LHCN-M2 (cell line): ENCODE data around the gene YIF1A. TPM values are rescaled to one million over a fixed set of nuclear protein-coding genes. Genes with fewer than 3 reads are reported as not detected.

Experiments
- DNase-seq: peaks from one replicate; pipeline ENCODE4 v3.0.0-alpha.2; 2012; ENCODE audit warnings: low read depth
- total RNA-seq: library from RNA; depleted of rRNA; stranded (reverse); fragments of >200 nt; gene quantifications from 2 replicates; pipeline ENCODE4 v1.2.3, GENCODE V29; 2014; rRNA removed

Gene YIF1A
- total RNA-seq, 1 experiment from 2014 or later: 120 TPM

DNA sequence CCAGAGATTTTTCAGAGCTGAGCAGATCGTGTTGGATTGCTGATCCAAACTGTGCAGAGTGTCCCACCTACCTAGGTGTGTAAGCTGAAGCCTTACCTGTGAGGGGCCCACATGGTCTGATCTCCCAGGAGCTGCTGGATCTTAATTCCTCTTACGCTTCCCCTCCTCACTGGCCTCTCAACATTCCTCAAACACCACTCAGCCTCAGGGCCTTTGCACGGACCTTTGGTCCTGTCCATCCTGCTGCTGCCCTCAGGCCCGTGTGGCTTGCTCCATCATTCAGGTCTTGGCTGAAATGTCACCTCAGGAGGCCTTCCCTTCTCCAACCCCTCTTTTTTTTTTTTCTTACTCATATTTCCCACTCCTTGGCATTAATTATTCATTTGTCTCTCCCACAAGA is 41.6 kb downstream of the YIF1A start:
- no peak for DNase-seq

DNA sequence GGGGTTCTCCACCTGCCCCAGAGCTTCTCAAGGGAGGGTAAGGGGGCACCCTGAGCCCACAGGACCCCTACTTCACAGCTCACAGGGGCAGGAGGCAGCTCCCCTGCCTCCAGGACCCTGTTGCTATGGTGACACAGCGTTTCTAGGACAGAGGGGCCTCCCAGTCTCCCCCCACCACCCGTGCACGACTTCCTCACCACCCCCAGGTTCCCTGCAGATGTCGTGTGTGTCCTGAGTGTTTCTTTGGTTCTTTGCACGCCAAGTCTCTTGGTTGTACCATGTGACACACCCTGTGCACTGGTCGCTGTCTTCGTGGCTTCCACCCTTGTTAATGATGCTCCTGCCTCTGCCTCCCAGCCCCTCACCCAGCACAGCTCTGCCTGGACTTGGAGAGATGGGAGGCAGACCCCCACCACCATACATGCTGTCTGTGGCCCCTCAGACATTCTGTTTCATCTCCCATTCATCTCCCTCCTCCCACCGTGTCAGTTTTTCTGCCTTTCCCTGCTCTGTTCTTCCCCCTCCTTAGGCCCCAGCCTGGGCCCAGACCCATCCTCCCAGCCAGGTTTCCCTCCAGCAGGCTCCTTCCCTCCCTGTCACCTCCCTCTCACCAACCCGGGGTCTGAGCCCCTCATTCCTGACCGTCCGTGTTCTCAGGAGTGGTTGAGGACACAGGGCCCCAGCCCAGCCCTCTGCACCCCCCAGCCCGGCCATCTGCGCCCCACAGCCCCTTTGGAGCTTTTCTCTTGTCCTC is 45.0 kb downstream of the YIF1A start:
- no peak for DNase-seq

DNA sequence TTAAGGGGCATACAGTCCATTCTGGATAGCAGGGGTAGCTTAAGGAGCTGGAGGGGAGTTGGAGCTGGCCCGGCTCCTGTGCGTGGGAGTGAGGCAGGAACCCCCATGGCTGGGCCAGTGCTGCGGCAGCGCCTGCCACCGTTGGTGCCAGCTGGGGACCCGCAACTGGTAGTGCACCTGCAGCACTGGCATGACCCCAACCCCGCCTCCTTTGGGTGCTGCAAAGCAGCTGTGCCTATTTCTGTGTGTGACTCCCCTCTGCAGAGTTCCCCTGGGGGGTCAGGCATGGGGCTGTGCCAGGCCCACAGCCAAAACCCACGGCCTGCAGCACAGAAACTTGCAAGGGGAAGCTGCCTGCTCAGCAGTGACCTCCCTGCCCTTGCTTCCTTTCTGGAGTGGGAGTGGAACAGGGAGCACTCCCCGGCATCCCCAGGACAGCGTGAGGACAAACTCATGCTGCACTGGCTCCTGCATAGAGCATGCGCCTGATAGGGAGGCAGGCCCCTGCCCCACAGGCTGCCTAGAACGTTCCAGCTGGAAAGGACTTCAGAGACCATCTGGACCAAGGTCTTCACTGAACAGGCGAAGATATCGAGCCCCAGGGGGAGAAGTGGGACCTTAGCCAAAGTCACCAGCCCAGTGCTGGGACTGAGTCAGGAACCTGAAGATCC is 46.7 kb downstream of the YIF1A start:
- DNase-seq: no peak

DNA sequence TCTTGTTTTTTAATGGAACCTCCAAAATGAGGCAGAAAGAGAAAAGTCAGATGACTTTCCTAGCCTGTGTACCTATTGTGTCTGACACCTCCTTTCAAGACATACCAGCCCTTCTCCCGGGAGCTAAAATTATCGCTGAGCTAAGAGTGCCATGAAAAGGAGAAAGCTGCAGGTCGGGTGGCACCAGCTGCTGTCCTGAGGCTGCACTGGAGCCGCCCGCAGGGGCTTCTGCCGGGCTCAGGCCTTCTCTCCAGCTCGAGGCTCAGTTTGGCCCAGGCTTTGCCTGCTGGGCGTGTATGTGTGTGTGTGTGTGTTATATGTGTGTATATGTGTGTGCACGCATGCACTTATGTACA is 48.2 kb downstream of the YIF1A start:
- no peak for DNase-seq

DNA sequence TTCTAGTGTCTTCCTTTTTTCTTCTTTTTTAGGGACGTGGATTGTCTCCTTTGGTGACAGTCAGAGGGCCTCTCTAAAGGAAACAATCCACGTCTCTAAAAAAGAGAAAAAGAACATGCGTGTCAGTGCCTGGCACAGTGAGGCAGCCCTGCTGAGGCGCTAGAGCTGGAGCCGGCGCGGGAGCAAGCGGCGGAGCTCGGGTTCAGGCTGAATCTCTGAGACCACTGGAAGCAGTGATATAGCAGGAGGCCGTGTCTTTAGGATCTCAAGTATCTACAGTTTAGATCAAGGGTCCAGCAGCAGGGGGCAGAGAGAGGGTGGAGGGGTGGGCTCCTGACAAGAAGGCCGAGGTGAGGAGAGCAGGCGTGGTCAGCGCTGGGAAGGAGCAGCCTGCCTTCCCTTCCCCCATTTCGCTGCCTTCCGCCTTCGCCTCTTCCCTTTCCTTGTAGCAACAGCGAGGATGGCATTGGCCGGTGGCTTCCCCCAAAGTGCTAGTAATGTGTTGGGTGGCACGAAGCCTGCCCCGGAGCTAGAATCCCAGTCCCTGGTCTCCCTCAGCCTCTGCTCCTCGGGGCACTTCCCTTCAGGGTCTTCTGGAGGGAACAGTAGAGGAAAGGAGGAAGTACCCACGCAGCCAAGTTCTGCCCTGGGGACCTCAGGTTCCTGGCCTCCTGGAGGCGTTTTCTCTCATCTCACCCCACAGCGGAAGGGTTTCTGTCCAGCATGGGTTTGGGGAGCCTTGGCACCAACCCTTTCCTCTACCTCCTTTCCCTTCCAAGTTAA is 48.8 kb downstream of the YIF1A start:
- no peak for DNase-seq

DNA sequence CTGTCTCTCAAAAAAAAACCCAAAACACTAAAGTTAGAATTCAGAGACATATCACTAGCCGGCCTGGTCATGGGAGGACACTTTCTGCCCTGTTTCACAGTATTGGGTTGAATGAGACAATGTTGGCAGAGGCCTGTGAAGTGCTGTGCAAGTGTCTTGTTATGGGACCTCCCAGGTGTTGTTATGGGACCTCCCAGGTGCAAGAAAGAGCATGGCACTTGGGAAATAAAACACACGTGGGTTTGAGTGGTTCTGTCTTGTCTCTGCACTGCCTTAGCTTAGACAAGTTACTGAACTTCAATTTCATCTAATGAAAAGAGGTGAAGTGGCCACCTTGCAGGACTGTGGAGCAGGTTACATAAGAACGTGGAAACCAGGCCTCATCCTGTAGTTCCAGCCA is 49.4 kb downstream of the YIF1A start:
- DNase-seq: no peak

DNA sequence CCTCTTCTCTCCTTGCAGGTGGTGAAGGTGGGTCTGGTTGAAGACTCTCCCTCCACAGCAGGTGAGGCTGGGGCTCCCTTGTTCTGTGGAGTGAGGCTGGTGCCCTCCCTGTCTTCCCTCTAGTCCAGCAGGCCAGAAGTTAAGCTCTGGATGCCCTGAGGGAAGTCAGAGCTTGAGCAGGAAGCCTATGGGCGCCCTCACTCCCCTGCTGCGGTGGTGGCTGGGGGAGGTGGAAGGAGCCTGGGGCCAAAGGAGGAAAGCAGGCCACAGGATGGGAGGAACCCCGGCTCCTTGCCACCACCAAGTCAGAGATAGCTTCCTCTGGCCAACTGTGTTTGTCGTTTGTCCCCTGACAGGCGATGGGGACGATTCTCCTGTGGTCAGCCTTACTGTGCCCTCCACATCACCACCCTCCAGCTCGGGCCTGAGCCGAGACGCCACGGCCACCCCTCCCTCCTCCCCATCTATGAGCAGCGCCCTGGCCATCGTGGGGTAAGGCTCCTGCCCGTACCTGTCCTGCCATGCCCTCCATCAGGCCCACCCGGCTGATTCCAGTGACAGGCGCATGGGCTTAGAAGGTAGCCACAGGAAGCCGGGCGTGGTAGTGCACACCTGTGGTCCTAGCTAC is 50.0 kb downstream of the YIF1A start:
- DNase-seq: no peak

DNA sequence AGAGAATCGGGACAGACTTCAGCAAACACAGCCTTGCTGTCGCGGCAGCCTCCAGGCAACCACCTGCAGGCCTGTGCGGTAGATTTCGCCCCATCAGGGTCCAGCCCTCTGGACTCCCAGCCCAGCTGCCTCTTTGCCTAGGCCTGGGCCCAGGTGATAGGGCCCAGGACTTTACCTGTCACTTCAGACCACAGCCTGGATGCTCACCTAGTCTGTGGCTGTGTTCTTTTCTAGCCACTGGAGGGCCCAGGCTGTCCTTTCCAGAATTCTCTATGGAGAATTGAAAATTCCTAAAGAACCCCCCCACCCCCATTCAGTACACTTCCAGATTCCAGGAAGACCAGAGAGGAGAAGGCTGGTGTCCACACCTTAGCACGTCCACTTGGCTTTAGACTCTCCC is 51.1 kb downstream of the YIF1A start:
- no peak for DNase-seq

DNA sequence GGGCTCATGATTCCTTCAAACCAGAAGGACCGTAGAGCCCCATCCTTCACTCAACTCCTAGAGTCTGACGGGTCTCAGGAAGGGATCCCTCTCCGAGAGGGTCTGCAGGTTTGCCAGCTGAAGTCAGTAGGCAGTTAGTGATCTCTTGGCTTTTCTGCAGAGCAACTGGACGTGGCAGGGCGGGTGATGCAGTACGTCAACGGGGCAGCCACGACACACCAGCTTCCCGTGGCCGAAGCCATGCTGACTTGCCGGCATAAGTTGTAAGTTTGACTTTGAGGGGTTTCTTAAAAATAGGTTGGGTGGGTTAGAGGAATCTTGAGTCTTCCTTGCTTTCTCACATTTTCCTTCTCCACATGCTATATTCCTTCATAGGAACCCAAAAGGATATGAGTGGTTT is 53.8 kb downstream of the YIF1A start:
- DNase-seq: no peak

Other genes starting within 250 kb of the YIF1A start
- not detected in 2 replicates for gene GAL3ST3, start 240.0 kb downstream of the YIF1A start, total RNA-seq
- 156 and 163 TPM in 2 replicates for gene SF3B2, start 236.8 kb downstream of the YIF1A start, total RNA-seq
- gene PACS1, start 218.9 kb downstream of the YIF1A start, total RNA-seq: 26.0 and 30.0 TPM in 2 replicates
- gene KLC2, start 31.4 kb downstream of the YIF1A start, total RNA-seq: 22.9 and 27.8 TPM in 2 replicates
- gene RAB1B, start 20.5 kb downstream of the YIF1A start, total RNA-seq: 184 and 193 TPM in 2 replicates
- gene CNIH2, start 11.0 kb downstream of the YIF1A start, total RNA-seq: 0.86 and 1.9 TPM in 2 replicates
- 0.23 and 0.32 TPM in 2 replicates for gene TMEM151A, start 2.8 kb upstream of the YIF1A start, total RNA-seq
- 0.06 TPM in 1 of 2 replicates, not detected in the other for gene CD248, start 27.9 kb upstream of the YIF1A start, total RNA-seq
- 82.1 and 97.9 TPM in 2 replicates for gene RIN1, start 47.3 kb upstream of the YIF1A start, total RNA-seq
- 102 and 107 TPM in 2 replicates for gene BRMS1, start 56.0 kb upstream of the YIF1A start, total RNA-seq
- gene B4GAT1, start 58.5 kb upstream of the YIF1A start, total RNA-seq: 50.9 and 51.0 TPM in 2 replicates
- not detected in 2 replicates for gene SLC29A2, start 82.6 kb upstream of the YIF1A start, total RNA-seq
- gene NPAS4, start 131.9 kb upstream of the YIF1A start, total RNA-seq: 0.13 TPM in 1 of 2 replicates, not detected in the other
- 49.9 and 57.8 TPM in 2 replicates for gene MRPL11, start 149.7 kb upstream of the YIF1A start, total RNA-seq
- 6.5 and 7.2 TPM in 2 replicates for gene PELI3, start 177.8 kb upstream of the YIF1A start, total RNA-seq
- gene DPP3, start 191.3 kb upstream of the YIF1A start, total RNA-seq: 66.8 and 71.2 TPM in 2 replicates
- 19.0 and 26.2 TPM in 2 replicates for gene BBS1, start 221.5 kb upstream of the YIF1A start, total RNA-seq